Measurements from ENCODE around the gene TIMELESS. TPM values are rescaled to one million over a fixed set of nuclear protein-coding genes. Genes with fewer than 3 reads are reported as not detected.

Gene TIMELESS
- total and polyA plus RNA-seq, 4 donors, result 5.1 to 17.6 (median 10.3) TPM

DNA sequence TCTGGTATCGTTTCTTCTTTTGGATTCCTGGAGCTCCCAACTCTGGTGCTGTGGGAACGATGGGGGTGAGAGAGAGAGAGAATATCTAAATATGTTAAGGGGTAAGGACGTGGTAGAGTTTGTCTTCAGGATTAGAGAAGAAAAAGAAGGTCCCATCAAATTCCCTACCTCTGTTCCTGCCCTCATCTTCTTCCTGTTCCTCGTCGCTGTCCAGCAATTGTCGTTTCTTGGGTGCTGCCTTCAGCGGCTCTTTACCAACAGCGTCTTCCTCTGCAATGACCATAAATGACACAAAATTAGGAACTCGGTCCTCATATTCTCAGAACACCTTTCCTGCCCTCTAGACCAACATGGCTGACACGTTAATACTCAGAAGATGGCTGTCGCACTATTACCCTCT is 31.5 kb downstream of the TIMELESS start:
- no peak for TF ChIP-seq RAD21 (IDR thresholded peaks at IDR 0.05)
- TF ChIP-seq HNF4G (IDR thresholded peaks at IDR 0.05), result no peak
- TF ChIP-seq NR2F2 (IDR thresholded peaks at IDR 0.05), result no peak
- TF ChIP-seq JUND (IDR thresholded peaks at IDR 0.05), result no peak
- TF ChIP-seq, protein P1, sequence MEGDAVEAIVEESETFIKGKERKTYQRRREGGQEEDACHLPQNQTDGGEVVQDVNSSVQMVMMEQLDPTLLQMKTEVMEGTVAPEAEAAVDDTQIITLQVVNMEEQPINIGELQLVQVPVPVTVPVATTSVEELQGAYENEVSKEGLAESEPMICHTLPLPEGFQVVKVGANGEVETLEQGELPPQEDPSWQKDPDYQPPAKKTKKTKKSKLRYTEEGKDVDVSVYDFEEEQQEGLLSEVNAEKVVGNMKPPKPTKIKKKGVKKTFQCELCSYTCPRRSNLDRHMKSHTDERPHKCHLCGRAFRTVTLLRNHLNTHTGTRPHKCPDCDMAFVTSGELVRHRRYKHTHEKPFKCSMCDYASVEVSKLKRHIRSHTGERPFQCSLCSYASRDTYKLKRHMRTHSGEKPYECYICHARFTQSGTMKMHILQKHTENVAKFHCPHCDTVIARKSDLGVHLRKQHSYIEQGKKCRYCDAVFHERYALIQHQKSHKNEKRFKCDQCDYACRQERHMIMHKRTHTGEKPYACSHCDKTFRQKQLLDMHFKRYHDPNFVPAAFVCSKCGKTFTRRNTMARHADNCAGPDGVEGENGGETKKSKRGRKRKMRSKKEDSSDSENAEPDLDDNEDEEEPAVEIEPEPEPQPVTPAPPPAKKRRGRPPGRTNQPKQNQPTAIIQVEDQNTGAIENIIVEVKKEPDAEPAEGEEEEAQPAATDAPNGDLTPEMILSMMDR (IDR thresholded peaks at IDR 0.05; ENCODE audit: low read depth, low read length, missing input control), result no peak
- no peak for TF ChIP-seq HNF4A (conservative IDR thresholded peaks at IDR 0.05)
- no peak for TF ChIP-seq RXRA (IDR thresholded peaks at IDR 0.05)
- no peak for TF ChIP-seq GABPA (IDR thresholded peaks at IDR 0.05 in 1 of 2, conservative IDR thresholded peaks at IDR 0.05 in 1 of 2)
- TF ChIP-seq FOXA2 (IDR thresholded peaks at IDR 0.05), result no peak
- no peak for TF ChIP-seq YY1 (IDR thresholded peaks at IDR 0.05)
- TF ChIP-seq, protein P2, sequence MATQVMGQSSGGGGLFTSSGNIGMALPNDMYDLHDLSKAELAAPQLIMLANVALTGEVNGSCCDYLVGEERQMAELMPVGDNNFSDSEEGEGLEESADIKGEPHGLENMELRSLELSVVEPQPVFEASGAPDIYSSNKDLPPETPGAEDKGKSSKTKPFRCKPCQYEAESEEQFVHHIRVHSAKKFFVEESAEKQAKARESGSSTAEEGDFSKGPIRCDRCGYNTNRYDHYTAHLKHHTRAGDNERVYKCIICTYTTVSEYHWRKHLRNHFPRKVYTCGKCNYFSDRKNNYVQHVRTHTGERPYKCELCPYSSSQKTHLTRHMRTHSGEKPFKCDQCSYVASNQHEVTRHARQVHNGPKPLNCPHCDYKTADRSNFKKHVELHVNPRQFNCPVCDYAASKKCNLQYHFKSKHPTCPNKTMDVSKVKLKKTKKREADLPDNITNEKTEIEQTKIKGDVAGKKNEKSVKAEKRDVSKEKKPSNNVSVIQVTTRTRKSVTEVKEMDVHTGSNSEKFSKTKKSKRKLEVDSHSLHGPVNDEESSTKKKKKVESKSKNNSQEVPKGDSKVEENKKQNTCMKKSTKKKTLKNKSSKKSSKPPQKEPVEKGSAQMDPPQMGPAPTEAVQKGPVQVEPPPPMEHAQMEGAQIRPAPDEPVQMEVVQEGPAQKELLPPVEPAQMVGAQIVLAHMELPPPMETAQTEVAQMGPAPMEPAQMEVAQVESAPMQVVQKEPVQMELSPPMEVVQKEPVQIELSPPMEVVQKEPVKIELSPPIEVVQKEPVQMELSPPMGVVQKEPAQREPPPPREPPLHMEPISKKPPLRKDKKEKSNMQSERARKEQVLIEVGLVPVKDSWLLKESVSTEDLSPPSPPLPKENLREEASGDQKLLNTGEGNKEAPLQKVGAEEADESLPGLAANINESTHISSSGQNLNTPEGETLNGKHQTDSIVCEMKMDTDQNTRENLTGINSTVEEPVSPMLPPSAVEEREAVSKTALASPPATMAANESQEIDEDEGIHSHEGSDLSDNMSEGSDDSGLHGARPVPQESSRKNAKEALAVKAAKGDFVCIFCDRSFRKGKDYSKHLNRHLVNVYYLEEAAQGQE (IDR thresholded peaks at IDR 0.05), result no peak
- TF ChIP-seq, protein P3, sequence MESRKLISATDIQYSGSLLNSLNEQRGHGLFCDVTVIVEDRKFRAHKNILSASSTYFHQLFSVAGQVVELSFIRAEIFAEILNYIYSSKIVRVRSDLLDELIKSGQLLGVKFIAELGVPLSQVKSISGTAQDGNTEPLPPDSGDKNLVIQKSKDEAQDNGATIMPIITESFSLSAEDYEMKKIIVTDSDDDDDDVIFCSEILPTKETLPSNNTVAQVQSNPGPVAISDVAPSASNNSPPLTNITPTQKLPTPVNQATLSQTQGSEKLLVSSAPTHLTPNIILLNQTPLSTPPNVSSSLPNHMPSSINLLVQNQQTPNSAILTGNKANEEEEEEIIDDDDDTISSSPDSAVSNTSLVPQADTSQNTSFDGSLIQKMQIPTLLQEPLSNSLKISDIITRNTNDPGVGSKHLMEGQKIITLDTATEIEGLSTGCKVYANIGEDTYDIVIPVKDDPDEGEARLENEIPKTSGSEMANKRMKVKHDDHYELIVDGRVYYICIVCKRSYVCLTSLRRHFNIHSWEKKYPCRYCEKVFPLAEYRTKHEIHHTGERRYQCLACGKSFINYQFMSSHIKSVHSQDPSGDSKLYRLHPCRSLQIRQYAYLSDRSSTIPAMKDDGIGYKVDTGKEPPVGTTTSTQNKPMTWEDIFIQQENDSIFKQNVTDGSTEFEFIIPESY (IDR thresholded peaks at IDR 0.05), result no peak
- TF ChIP-seq FOXA1 (IDR thresholded peaks at IDR 0.05), result no peak
- no peak for TF ChIP-seq TAF1 (conservative IDR thresholded peaks at IDR 0.05)
- TF ChIP-seq SP1 (IDR thresholded peaks at IDR 0.05), result no peak
- TF ChIP-seq, protein P4, sequence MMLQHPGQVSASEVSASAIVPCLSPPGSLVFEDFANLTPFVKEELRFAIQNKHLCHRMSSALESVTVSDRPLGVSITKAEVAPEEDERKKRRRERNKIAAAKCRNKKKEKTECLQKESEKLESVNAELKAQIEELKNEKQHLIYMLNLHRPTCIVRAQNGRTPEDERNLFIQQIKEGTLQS (IDR thresholded peaks at IDR 0.05), result no peak
- peaks cover 5 to 30% (median 17%) of the 10 kb centered on the region in 4 donors for H3K36me3 ChIP-seq (ENCODE audit: control insufficient read depth in 4 of 4, insufficient read depth in 3 of 4, low read depth in 1 of 4, low read length in 3 of 4)
- peaks cover 0 to 4% (median 0%) of the 10 kb centered on the region in 4 donors for H3K4me1 ChIP-seq (ENCODE audit: control insufficient read depth in 4 of 4, insufficient read depth in 4 of 4, low read length in 3 of 4)
- no peak overlapping the region for H3K27ac ChIP-seq (ENCODE audit: low read depth in 1 of 2, low read length in 2 of 2)
- H3K27me3 ChIP-seq (ENCODE audit: control insufficient read depth in 4 of 4, insufficient read depth in 4 of 4, low read length in 3 of 4), result no peaks in the 10 kb centered on the region
- no peak overlapping the region for H3K4me3 ChIP-seq (ENCODE audit: low read depth in 1 of 3, low read length in 3 of 3)
- H3K9me3 ChIP-seq (ENCODE audit: control insufficient read depth in 4 of 4, low read length in 3 of 4), result no peaks in the 10 kb centered on the region
- H3K9ac ChIP-seq (ENCODE audit: low read depth in 1 of 2, low read length in 2 of 2), result no peak overlapping the region
- DNase-seq (ENCODE audit: low spot score), result no peak
- WGBS, result 99% methylated on average over 11 of the region's 11 CpGs

DNA sequence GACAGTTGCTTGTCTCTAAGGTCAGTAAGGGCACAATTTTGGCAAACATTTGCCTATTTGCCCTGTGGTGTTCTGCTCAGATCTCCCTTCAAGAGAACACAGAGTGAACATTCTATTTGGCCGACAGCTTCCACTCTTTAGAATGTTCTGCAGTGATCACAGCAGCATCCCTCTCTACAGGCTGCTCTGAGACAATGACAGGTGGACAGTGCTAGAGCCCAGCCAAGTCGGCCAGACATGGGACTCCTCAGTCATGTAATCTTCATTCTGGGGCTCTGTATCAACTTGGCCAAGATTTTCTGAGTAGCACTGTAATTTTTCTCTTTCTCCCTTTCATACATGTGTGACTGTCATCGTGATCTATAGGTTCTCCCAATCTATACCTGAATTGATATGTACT is 34.8 kb downstream of the TIMELESS start:
- Histone ChIP-seq H3K4me1 (ENCODE audit: control insufficient read depth in 4 of 4, insufficient read depth in 4 of 4, low read length in 3 of 4) (peaks cover 0 to 10% (median 5%) of the 10 kb centered on the region in 4 donors), H3K27me3 (ENCODE audit: control insufficient read depth in 4 of 4, insufficient read depth in 4 of 4, low read length in 3 of 4) (no peaks in the 10 kb centered on the region), H3K4me3 (ENCODE audit: low read depth in 1 of 3, low read length in 3 of 3) (no peak overlapping the region), H3K9me3 (ENCODE audit: control insufficient read depth in 4 of 4, low read length in 3 of 4) (no peaks in the 10 kb centered on the region), H3K27ac (ENCODE audit: low read depth in 1 of 2, low read length in 2 of 2) (no peak overlapping the region), H3K36me3 (ENCODE audit: control insufficient read depth in 4 of 4, insufficient read depth in 3 of 4, low read depth in 1 of 4, low read length in 3 of 4) (peaks cover 0 to 8% (median 4%) of the 10 kb centered on the region in 4 donors), H3K9ac (ENCODE audit: low read depth in 1 of 2, low read length in 2 of 2) (no peak overlapping the region)
- no peak for DNase-seq (ENCODE audit: low spot score)
- 89% methylated on average over 3 of the region's 3 CpGs for WGBS
- TF ChIP-seq FOXA1 (IDR thresholded peaks at IDR 0.05), result no peak
- TF ChIP-seq, protein P2 (IDR thresholded peaks at IDR 0.05), result no peak
- TF ChIP-seq GABPA (IDR thresholded peaks at IDR 0.05 in 1 of 2, conservative IDR thresholded peaks at IDR 0.05 in 1 of 2), result no peak
- TF ChIP-seq, protein P4 (IDR thresholded peaks at IDR 0.05), result no peak
- TF ChIP-seq, protein P5, sequence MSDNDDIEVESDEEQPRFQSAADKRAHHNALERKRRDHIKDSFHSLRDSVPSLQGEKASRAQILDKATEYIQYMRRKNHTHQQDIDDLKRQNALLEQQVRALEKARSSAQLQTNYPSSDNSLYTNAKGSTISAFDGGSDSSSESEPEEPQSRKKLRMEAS (IDR thresholded peaks at IDR 0.05), result no peak
- TF ChIP-seq YY1 (IDR thresholded peaks at IDR 0.05), result no peak
- TF ChIP-seq SP1 (IDR thresholded peaks at IDR 0.05), result no peak
- TF ChIP-seq TAF1 (conservative IDR thresholded peaks at IDR 0.05), result no peak
- TF ChIP-seq EGR1 (IDR thresholded peaks at IDR 0.05; ENCODE audit: low read depth in 2 of 2), result no peak
- no peak for TF ChIP-seq NR2F2 (IDR thresholded peaks at IDR 0.05)
- no peak for TF ChIP-seq HNF4A (conservative IDR thresholded peaks at IDR 0.05)

Measured in liver (tissue), 9 donors.